ENCODE data around the gene EFNB2. TPM values are rescaled to one million over a fixed set of nuclear protein-coding genes. Genes with fewer than 3 reads are reported as not detected.

Gene EFNB2
- total and polyA plus RNA-seq, 2 donors (not counting 3 experiments of a cell fraction or from before 2014, with no cell fraction given) = 50.4 to 69.5 TPM

DNA sequence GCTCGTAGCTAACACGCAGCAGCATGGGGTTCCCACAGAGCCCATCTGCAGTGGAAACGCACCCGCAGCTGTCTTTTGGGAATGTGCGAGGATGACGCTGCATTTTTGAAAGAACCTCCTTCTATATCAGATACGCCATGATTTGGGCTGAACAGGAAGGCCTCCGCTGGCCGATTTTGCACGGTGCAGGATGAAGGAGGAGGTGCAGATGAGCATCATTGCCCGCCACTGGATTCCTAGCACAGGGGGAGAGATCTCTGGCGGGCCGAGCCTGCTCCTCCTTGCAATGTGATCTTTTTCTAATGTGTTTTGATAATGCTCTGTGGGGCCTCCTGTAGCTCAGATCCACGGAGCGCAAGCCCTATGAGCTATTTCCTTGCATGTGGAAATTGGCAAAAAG lies 55.5 kb downstream of the EFNB2 start:
- intact Hi-C loops (cut with micrococcal nuclease) (no loop called here), dilution Hi-C loops (cut with MboI; ENCODE audit: extremely low pct_ligation_motif_present, low sequenced_read_pairs) (no loop called here)
- Histone ChIP-seq H3K27me3 (ENCODE audit: control insufficient read depth in 2 of 2, insufficient read depth in 2 of 2, low read length in 2 of 2) (no peaks in the 10 kb centered on the region), H3K79me2 (ENCODE audit: control insufficient read depth, insufficient read depth, low read length) (no peaks in the 10 kb centered on the region), H3K9me3 (replicated peaks; ENCODE audit: control insufficient read depth, insufficient read depth, low read length) (no peaks in the 10 kb centered on the region), H2AFZ (ENCODE audit: low read depth, low read length) (no peak overlapping the region), H3K27ac (ENCODE audit: insufficient read depth, low read depth, low read length) (no peak overlapping the region), H3K36me3 (ENCODE audit: control insufficient read depth in 2 of 2, extremely low read depth in 1 of 2, insufficient read depth in 2 of 2, low read length in 2 of 2) (no peaks in the 10 kb centered on the region), H3K9ac (replicated peaks; ENCODE audit: extremely low read depth, insufficient read depth, low read length) (no peak overlapping the region), H3K4me1 (ENCODE audit: control insufficient read depth, extremely low read depth, insufficient read depth, low read length) (no peaks in the 10 kb centered on the region), H3K4me3 (replicated peaks in 1 of 3; ENCODE audit: insufficient read depth in 1 of 3, low read depth in 1 of 3, low read length in 3 of 3) (no peak overlapping the region), H4K20me1 (replicated peaks; ENCODE audit: control insufficient read depth, extremely low read depth, insufficient read depth, low read length) (no peaks in the 10 kb centered on the region), H3K9me1 (replicated peaks; ENCODE audit: control insufficient read depth, extremely low read depth, insufficient read depth, low read length) (no peaks in the 10 kb centered on the region), H3K4me2 (ENCODE audit: insufficient read depth, low read length) (no peak overlapping the region)
- FAIRE-seq (no peak), DNase-seq (ENCODE audit: low read depth, low spot score) (no peak)
- no TSS peak for BruUV-seq (replicated peaks)
- ChIA-PET POLR2A (interaction anchor here (1.5 kb wide), 1 partner anchor 24 kb away, joined by 3 read pairs; no protein-coding TSS in a partner anchor), CTCF (interaction anchor here (1.1 to 1.5 kb wide), 4 partner anchors 7 to 33 kb away, joined by 3 to 5 read pairs (median 4); no protein-coding TSS in a partner anchor)
- TF ChIP-seq, protein P1, sequence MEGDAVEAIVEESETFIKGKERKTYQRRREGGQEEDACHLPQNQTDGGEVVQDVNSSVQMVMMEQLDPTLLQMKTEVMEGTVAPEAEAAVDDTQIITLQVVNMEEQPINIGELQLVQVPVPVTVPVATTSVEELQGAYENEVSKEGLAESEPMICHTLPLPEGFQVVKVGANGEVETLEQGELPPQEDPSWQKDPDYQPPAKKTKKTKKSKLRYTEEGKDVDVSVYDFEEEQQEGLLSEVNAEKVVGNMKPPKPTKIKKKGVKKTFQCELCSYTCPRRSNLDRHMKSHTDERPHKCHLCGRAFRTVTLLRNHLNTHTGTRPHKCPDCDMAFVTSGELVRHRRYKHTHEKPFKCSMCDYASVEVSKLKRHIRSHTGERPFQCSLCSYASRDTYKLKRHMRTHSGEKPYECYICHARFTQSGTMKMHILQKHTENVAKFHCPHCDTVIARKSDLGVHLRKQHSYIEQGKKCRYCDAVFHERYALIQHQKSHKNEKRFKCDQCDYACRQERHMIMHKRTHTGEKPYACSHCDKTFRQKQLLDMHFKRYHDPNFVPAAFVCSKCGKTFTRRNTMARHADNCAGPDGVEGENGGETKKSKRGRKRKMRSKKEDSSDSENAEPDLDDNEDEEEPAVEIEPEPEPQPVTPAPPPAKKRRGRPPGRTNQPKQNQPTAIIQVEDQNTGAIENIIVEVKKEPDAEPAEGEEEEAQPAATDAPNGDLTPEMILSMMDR (IDR thresholded peaks at IDR 0.05; ENCODE audit: extremely low read depth in 1 of 2, insufficient read depth in 1 of 2, low read depth in 1 of 2, low read length in 2 of 2) = no peak
- no peak for TF ChIP-seq GATA2 (IDR thresholded peaks at IDR 0.05; ENCODE audit: insufficient read depth, insufficient read length, low read depth, low read length)
- TF ChIP-seq POLR2A (IDR thresholded peaks at IDR 0.05; ENCODE audit: low read depth, low read length) = no peak
- TF ChIP-seq MYC (IDR thresholded peaks at IDR 0.05; ENCODE audit: low read depth, low read length) = no peak

DNA sequence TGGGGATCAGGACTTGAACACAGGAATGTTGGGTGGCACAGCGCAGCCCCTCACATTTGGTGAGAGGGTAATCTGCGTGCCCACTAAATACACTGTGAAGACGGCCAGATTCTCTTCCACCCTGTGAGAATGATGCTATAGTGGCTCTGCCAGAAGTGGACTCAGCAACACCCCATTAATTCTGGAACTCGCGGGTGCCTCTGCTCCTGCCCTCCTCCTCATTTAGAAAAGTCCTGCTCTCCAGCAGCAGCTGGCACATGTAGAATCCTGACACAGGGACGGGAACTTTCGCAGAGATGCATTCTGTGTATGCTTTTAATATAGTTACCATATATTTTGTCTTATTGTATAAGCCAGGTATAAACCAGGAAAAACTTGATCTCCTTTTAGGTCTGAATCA lies 57.3 kb downstream of the EFNB2 start:
- H3K27ac ChIP-seq (ENCODE audit: insufficient read depth, low read depth, low read length) = no peak overlapping the region
- ChIA-PET POLR2A (no interaction called here), CTCF (no interaction called here)
- no peaks in the 10 kb centered on the region for H3K27me3 ChIP-seq (ENCODE audit: control insufficient read depth in 2 of 2, insufficient read depth in 2 of 2, low read length in 2 of 2)
- TF ChIP-seq EZH2 (IDR thresholded peaks at IDR 0.05; ENCODE audit: borderline replicate concordance, low read depth, low read length, severe bottlenecking) (no peak), MYC (IDR thresholded peaks at IDR 0.05; ENCODE audit: low read depth, low read length) (no peak), JUN (IDR thresholded peaks at IDR 0.05; ENCODE audit: borderline replicate concordance, insufficient read depth, insufficient read length, low read depth) (no peak), POLR2A (IDR thresholded peaks at IDR 0.05; ENCODE audit: low read depth, low read length) (no peak), GATA2 (IDR thresholded peaks at IDR 0.05; ENCODE audit: insufficient read depth, insufficient read length, low read depth, low read length) (no peak)
- TF ChIP-seq, protein P2, sequence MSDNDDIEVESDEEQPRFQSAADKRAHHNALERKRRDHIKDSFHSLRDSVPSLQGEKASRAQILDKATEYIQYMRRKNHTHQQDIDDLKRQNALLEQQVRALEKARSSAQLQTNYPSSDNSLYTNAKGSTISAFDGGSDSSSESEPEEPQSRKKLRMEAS (IDR thresholded peaks at IDR 0.05; ENCODE audit: insufficient read depth, insufficient read length) = no peak
- DNase-seq (ENCODE audit: low read depth, low spot score) = no peak
- H3K79me2 ChIP-seq (ENCODE audit: control insufficient read depth, insufficient read depth, low read length) = no peaks in the 10 kb centered on the region
- H2AFZ ChIP-seq (ENCODE audit: low read depth, low read length) = no peak overlapping the region
- H4K20me1 ChIP-seq (replicated peaks; ENCODE audit: control insufficient read depth, extremely low read depth, insufficient read depth, low read length) = no peaks in the 10 kb centered on the region
- H3K4me3 ChIP-seq (replicated peaks in 1 of 3; ENCODE audit: insufficient read depth in 1 of 3, low read depth in 1 of 3, low read length in 3 of 3) = no peak overlapping the region
- no peak overlapping the region for H3K4me2 ChIP-seq (ENCODE audit: insufficient read depth, low read length)
- FAIRE-seq = no peak
- H3K4me1 ChIP-seq (ENCODE audit: control insufficient read depth, extremely low read depth, insufficient read depth, low read length) = no peaks in the 10 kb centered on the region
- no peaks in the 10 kb centered on the region for H3K36me3 ChIP-seq (ENCODE audit: control insufficient read depth in 2 of 2, extremely low read depth in 1 of 2, insufficient read depth in 2 of 2, low read length in 2 of 2)
- no peak overlapping the region for H3K9ac ChIP-seq (replicated peaks; ENCODE audit: extremely low read depth, insufficient read depth, low read length)
- no peaks in the 10 kb centered on the region for H3K9me1 ChIP-seq (replicated peaks; ENCODE audit: control insufficient read depth, extremely low read depth, insufficient read depth, low read length)
- H3K9me3 ChIP-seq (replicated peaks; ENCODE audit: control insufficient read depth, insufficient read depth, low read length) = no peaks in the 10 kb centered on the region
- dilution Hi-C loops (cut with MboI; ENCODE audit: extremely low pct_ligation_motif_present, low sequenced_read_pairs) (no loop called here), intact Hi-C loops (cut with micrococcal nuclease) (no loop called here)
- BruUV-seq (replicated peaks) = no TSS peak
